ENCODE measurements around the gene TBC1D8.
"Not testable (repeated sequence)": the region's sequence is repeated elsewhere in the genome, so short reads cannot be mapped to it uniquely, and the experiment has no call there.

TBC1D8 gene

GRCh38 chr2:101089942-101090799 lies 61.0 kb downstream of the TBC1D8 start:
- DNase-seq: peak; percentile 51
- in situ Hi-C loops (cut with MboI; ENCODE audit: low pct_unique_long_range_greater_than_20kb, low sequenced_read_pairs): no loop called here

GRCh38 chr2:101089419-101089818 lies 61.8 kb downstream of the TBC1D8 start:
- in situ Hi-C loops (cut with MboI; ENCODE audit: low pct_unique_long_range_greater_than_20kb, low sequenced_read_pairs): no loop called here
- DNase-seq: no peak

- DNase-seq: no peak
- in situ Hi-C loops (cut with MboI; ENCODE audit: low pct_unique_long_range_greater_than_20kb, low sequenced_read_pairs): no loop called here
Observed at GRCh38 chr2:101087638-101088037, 63.5 kb downstream of the TBC1D8 start.

- in situ Hi-C loops (cut with MboI; ENCODE audit: low pct_unique_long_range_greater_than_20kb, low sequenced_read_pairs): no loop called here
- DNase-seq: no peak
Observed at GRCh38 chr2:101083613-101084012, 67.6 kb downstream of the TBC1D8 start.

- no peak for DNase-seq
- in situ Hi-C loops (cut with MboI; ENCODE audit: low pct_unique_long_range_greater_than_20kb, low sequenced_read_pairs): no loop called here
Observed at GRCh38 chr2:101082998-101083397, 68.2 kb downstream of the TBC1D8 start.

GRCh38 chr2:101081375-101081907 lies 69.7 kb downstream of the TBC1D8 start:
- no peak for DNase-seq
- in situ Hi-C loops (cut with MboI; ENCODE audit: low pct_unique_long_range_greater_than_20kb, low sequenced_read_pairs): no loop called here

- in situ Hi-C loops (cut with MboI; ENCODE audit: low pct_unique_long_range_greater_than_20kb, low sequenced_read_pairs): no loop called here
- no peak for DNase-seq
Observed at GRCh38 chr2:101080211-101081068, 70.7 kb downstream of the TBC1D8 start.

- no peak for DNase-seq
- in situ Hi-C loops (cut with MboI; ENCODE audit: low pct_unique_long_range_greater_than_20kb, low sequenced_read_pairs): no loop called here
Observed at GRCh38 chr2:101076581-101076980, 74.6 kb downstream of the TBC1D8 start.

- in situ Hi-C loops (cut with MboI; ENCODE audit: low pct_unique_long_range_greater_than_20kb, low sequenced_read_pairs): no loop called here
- no peak for DNase-seq
Observed at GRCh38 chr2:101064868-101065549, 86.2 kb downstream of the TBC1D8 start.

- DNase-seq: no peak
- in situ Hi-C loops (cut with MboI; ENCODE audit: low pct_unique_long_range_greater_than_20kb, low sequenced_read_pairs): no loop called here
Observed at GRCh38 chr2:101064505-101064867, 86.7 kb downstream of the TBC1D8 start.

GRCh38 chr2:101064125-101064502 lies 87.1 kb downstream of the TBC1D8 start:
- in situ Hi-C loops (cut with MboI; ENCODE audit: low pct_unique_long_range_greater_than_20kb, low sequenced_read_pairs): no loop called here
- DNase-seq: no peak

- no peak for DNase-seq
- in situ Hi-C loops (cut with MboI; ENCODE audit: low pct_unique_long_range_greater_than_20kb, low sequenced_read_pairs): no loop called here
Observed at GRCh38 chr2:101063352-101064124, 87.6 kb downstream of the TBC1D8 start.

GRCh38 chr2:101058386-101058785 lies 92.8 kb downstream of the TBC1D8 start:
- no peak for DNase-seq
- in situ Hi-C loops (cut with MboI; ENCODE audit: low pct_unique_long_range_greater_than_20kb, low sequenced_read_pairs): no loop called here

- in situ Hi-C loops (cut with MboI; ENCODE audit: low pct_unique_long_range_greater_than_20kb, low sequenced_read_pairs): no loop called here
- DNase-seq: no peak
Observed at GRCh38 chr2:101057051-101057933, 93.9 kb downstream of the TBC1D8 start.

GRCh38 chr2:101053117-101053516 lies 98.1 kb downstream of the TBC1D8 start:
- in situ Hi-C loops (cut with MboI; ENCODE audit: low pct_unique_long_range_greater_than_20kb, low sequenced_read_pairs): no loop called here
- DNase-seq: no peak

GRCh38 chr2:101052147-101052546 lies 99.0 kb downstream of the TBC1D8 start:
- DNase-seq: no peak
- in situ Hi-C loops (cut with MboI; ENCODE audit: low pct_unique_long_range_greater_than_20kb, low sequenced_read_pairs): no loop called here

GRCh38 chr2:101050886-101051285 lies 100.3 kb downstream of the TBC1D8 start:
- in situ Hi-C loops (cut with MboI; ENCODE audit: low pct_unique_long_range_greater_than_20kb, low sequenced_read_pairs): not testable (repeated sequence)

GRCh38 chr2:101048756-101049155 lies 102.4 kb downstream of the TBC1D8 start:
- no peak for DNase-seq
- in situ Hi-C loops (cut with MboI; ENCODE audit: low pct_unique_long_range_greater_than_20kb, low sequenced_read_pairs): no loop called here

More at GRCh38 chr2:101050886-101051285, 100.3 kb downstream of the TBC1D8 start:
- not testable (repeated sequence) for DNase-seq

Data from KBM-7 (cell line).